Sigmoid colon (tissue), 3 donors: ENCODE data around the gene ZNF23.

Experiments used
- POLR2A ChIP-seq, 2 donors: fragments of 450-650 bp; IDR thresholded peaks; one replicate each; pipeline ENCODE4 v1.6.1; 2016; ENCODE audit warnings: antibody characterized with exemption in 2 of 2, mild to moderate bottlenecking in 2 of 2, moderate library complexity in 2 of 2
- TF ChIP-seq, protein P1 (sequence below), 4 experiments: fragments of 450-650 bp in 3 of 4; fragments of 200-600 bp in 1 of 4; IDR thresholded peaks; one replicate each; pipeline ENCODE4 v1.5.1; 2016 to 2019; ENCODE audit warnings: antibody characterized with exemption in 4 of 4, mild to moderate bottlenecking in 3 of 4, moderate library complexity in 2 of 4

DNA sequence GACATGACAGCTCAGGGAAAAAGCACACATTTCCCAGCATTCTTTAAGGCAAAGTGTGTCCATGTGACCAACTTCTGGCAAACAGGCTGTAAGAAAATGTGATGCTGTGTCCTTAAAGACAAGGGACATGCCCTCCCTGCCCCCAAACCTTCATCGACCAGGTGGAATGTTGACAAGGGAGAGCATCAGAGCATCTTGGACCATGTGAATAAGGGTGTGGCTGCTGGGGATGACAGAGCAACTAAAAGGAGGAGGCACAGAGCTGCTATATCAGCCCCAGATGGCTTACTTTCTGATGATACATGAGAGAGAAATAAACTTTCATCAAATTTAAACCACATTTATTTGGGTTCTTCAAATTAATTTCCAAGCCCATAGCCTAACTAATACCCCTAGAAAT lies 2.2 kb upstream of the ZNF23 start:
- TF ChIP-seq, protein P1, sequence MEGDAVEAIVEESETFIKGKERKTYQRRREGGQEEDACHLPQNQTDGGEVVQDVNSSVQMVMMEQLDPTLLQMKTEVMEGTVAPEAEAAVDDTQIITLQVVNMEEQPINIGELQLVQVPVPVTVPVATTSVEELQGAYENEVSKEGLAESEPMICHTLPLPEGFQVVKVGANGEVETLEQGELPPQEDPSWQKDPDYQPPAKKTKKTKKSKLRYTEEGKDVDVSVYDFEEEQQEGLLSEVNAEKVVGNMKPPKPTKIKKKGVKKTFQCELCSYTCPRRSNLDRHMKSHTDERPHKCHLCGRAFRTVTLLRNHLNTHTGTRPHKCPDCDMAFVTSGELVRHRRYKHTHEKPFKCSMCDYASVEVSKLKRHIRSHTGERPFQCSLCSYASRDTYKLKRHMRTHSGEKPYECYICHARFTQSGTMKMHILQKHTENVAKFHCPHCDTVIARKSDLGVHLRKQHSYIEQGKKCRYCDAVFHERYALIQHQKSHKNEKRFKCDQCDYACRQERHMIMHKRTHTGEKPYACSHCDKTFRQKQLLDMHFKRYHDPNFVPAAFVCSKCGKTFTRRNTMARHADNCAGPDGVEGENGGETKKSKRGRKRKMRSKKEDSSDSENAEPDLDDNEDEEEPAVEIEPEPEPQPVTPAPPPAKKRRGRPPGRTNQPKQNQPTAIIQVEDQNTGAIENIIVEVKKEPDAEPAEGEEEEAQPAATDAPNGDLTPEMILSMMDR (IDR thresholded peaks at IDR 0.05): no peak
- TF ChIP-seq POLR2A (IDR thresholded peaks at IDR 0.05): no peak
